A673 (cell line): ENCODE measurements around the gene SULT1B1.

Source experiments
- EZH2 ChIP-seq: fragments of 200-600 bp; sonication (generic); IDR thresholded peaks from 2 replicates; pipeline ENCODE4 v1.6.1; 2017; ENCODE audit warnings: borderline replicate concordance, low read depth, mild to moderate bottlenecking, mixed read lengths, antibody characterized with exemption, low read length; ENCODE audit not compliant: poor library complexity, severe bottlenecking
- TF ChIP-seq, protein P1 (sequence below): fragments of 300-800, 200-600 bp; sonication (generic); conservative IDR thresholded peaks from 2 replicates; pipeline ENCODE4 v1.5.1; 2017; ENCODE audit warnings: low read depth, mild to moderate bottlenecking, antibody characterized with exemption, low read length, moderate library complexity, mixed read lengths

DNA sequence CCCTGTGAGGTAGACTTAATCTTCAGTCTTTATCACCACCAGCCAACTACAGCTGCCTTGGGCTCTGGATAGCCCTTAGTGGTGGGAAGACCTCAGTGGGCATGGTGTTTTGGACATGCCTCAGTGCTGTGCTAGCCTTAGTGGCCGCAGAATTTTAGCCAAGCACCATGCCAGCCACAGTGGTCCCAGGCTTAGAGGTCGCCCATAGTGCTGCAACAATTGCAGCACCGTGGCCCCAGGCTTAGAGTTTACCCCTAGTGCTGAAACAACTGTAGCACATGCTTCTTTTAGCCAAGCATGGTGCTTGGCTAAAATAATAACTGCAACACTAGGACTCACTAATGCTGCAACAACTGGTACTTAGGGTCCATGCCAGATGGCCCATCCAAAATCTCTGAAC lies 38.9 kb upstream of the SULT1B1 start:
- TF ChIP-seq, protein P1, sequence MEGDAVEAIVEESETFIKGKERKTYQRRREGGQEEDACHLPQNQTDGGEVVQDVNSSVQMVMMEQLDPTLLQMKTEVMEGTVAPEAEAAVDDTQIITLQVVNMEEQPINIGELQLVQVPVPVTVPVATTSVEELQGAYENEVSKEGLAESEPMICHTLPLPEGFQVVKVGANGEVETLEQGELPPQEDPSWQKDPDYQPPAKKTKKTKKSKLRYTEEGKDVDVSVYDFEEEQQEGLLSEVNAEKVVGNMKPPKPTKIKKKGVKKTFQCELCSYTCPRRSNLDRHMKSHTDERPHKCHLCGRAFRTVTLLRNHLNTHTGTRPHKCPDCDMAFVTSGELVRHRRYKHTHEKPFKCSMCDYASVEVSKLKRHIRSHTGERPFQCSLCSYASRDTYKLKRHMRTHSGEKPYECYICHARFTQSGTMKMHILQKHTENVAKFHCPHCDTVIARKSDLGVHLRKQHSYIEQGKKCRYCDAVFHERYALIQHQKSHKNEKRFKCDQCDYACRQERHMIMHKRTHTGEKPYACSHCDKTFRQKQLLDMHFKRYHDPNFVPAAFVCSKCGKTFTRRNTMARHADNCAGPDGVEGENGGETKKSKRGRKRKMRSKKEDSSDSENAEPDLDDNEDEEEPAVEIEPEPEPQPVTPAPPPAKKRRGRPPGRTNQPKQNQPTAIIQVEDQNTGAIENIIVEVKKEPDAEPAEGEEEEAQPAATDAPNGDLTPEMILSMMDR = no peak
- no peak for TF ChIP-seq EZH2
